Fibroblast of mammary gland (primary cell): ENCODE data around the gene KRT31.

Experiments
- DNase-seq: peaks from one replicate; pipeline ENCODE4 v3.0.0-alpha.2; 2010; ENCODE audit warnings: low read depth
- H3K4me3 ChIP-seq: 2 replicates; pipeline ENCODE4 v1.5.1; 2011; ENCODE audit warnings: low read depth, mild to moderate bottlenecking, low read length, moderate library complexity; ENCODE audit not compliant: control insufficient read depth
- CTCF ChIP-seq: conservative IDR thresholded peaks from 2 replicates; pipeline ENCODE4 v1.5.1; 2011; ENCODE audit warnings: low read depth, low read length, inconsistent platforms; ENCODE audit not compliant: control insufficient read depth, insufficient read depth

KRT31 gene

GRCh38 chr17:41418116-41418860 is 20.9 kb upstream of the KRT31 start:
- TF ChIP-seq CTCF: no peak
- DNase-seq: no peak
- H3K4me3 ChIP-seq: no peak overlapping the region

GRCh38 chr17:41417576-41418015 is 20.2 kb upstream of the KRT31 start:
- DNase-seq: no peak
- H3K4me3 ChIP-seq: no peak overlapping the region
- peak; percentile 33 for TF ChIP-seq CTCF

GRCh38 chr17:41417127-41417526 is 19.7 kb upstream of the KRT31 start:
- no peak for DNase-seq
- H3K4me3 ChIP-seq: no peak overlapping the region
- no peak for TF ChIP-seq CTCF

- no peak for TF ChIP-seq CTCF
- no peak overlapping the region for H3K4me3 ChIP-seq
- no peak for DNase-seq
Observed at GRCh38 chr17:41416479-41416878, 19.1 kb upstream of the KRT31 start.

GRCh38 chr17:41415833-41416335 is 18.5 kb upstream of the KRT31 start:
- no peak for TF ChIP-seq CTCF
- no peak for DNase-seq
- H3K4me3 ChIP-seq: no peak overlapping the region

GRCh38 chr17:41415411-41415810 is 18.0 kb upstream of the KRT31 start:
- DNase-seq: no peak
- H3K4me3 ChIP-seq: no peak overlapping the region
- TF ChIP-seq CTCF: no peak

- no peak for DNase-seq
- no peak overlapping the region for H3K4me3 ChIP-seq
- TF ChIP-seq CTCF: no peak
Observed at GRCh38 chr17:41413982-41414381, 16.6 kb upstream of the KRT31 start.
